Measurements from ENCODE around the gene ARTN.

GRCh38 chr1:43937179-43937865 lies 3.7 kb downstream of the ARTN start:
- TF ChIP-seq, protein P1, sequence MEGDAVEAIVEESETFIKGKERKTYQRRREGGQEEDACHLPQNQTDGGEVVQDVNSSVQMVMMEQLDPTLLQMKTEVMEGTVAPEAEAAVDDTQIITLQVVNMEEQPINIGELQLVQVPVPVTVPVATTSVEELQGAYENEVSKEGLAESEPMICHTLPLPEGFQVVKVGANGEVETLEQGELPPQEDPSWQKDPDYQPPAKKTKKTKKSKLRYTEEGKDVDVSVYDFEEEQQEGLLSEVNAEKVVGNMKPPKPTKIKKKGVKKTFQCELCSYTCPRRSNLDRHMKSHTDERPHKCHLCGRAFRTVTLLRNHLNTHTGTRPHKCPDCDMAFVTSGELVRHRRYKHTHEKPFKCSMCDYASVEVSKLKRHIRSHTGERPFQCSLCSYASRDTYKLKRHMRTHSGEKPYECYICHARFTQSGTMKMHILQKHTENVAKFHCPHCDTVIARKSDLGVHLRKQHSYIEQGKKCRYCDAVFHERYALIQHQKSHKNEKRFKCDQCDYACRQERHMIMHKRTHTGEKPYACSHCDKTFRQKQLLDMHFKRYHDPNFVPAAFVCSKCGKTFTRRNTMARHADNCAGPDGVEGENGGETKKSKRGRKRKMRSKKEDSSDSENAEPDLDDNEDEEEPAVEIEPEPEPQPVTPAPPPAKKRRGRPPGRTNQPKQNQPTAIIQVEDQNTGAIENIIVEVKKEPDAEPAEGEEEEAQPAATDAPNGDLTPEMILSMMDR (IDR thresholded peaks at IDR 0.05), result no peak
- TF ChIP-seq POLR2A (IDR thresholded peaks at IDR 0.05), result no peak
- no peak for TF ChIP-seq POLR2AphosphoS5 (IDR thresholded peaks at IDR 0.05)
